Stimulated activated CD8-positive, alpha-beta memory T cell treated with anti-CD3 and anti-CD28 coated beads, Interleukin-7, amount 100 ng/mL, for 24 hours (primary cell): ENCODE results near the gene IL22RA1.

Experiments used
- DNase-seq: peaks from one replicate; pipeline ENCODE4 v3.0.0-alpha.2; 2020; ENCODE audit warnings: low read depth

The IL22RA1 gene

GRCh38 chr1:24071941-24072340 lies 71.0 kb downstream of the IL22RA1 start:
- no peak for DNase-seq

DNA sequence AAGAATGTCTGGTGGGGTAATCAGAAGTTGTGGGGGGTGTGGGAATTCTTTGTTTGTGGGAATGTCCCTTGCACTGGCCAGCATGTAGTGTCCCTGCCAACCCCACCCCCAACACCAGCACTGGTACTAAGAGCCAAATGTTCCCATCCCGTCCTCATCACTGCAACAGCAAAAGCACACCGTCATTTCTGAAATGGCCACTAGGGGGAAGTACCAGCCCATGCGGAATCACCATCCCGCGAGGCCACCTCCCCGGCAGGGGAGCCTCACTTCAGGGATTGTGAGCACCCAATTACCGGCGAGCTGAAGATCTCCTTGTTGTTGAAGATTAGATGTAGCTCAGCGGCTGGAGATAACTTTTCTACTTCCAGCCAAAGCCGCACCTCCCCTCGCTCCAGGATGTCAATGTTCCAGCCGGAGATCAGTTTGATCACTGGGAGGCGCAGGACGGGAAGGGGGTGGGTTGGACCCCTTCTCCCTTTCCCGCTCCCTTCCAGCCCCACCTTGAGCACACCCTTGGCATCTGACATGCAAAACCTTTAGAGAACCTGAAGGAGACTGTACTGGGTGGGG lies 72.0 kb downstream of the IL22RA1 start:
- peak; percentile 46 for DNase-seq

DNA sequence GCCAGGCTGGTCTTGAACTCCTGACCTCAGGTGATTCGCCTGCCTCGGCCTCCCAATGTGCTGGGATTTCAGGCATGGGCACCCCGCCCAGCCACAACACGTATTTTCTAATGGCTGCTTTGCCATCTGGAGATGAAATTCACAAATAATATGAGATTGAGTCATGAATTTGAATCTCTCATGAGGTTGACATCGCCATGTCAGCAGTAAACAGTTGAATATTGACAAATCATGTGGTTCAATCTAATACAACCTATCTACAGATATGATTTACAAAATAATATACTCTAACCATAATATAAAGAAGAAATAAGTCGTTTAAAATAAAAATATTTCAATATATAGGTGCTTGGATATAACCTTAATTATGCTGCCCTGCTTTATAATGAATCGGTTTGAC lies 73.1 kb downstream of the IL22RA1 start:
- DNase-seq = no peak
